Stimulated activated CD8-positive, alpha-beta memory T cell treated with anti-CD3 and anti-CD28 coated beads, Interleukin-7, amount 100 ng/mL, for 4 hours (primary cell): ENCODE data around the gene PRDX4.
A peak's percentile ranks its signal among the peaks of the same experiment; 100 is the strongest.
"Not testable (repeated sequence)": the region's sequence is repeated elsewhere in the genome, so short reads cannot be mapped to it uniquely, and the experiment has no call there.

Experiments
- DNase-seq, 2 donors: peaks; one replicate each; pipeline ENCODE4 v3.0.0-alpha.2; 2020; ENCODE audit warnings: low read depth in 2 of 2

PRDX4 gene

GRCh38 chrX:23667239-23668177 is at the start of gene PRDX4:
Gene PRDX4 (plus strand): TSS chrX:23667493. CDS start chrX:23667571, 78 bp downstream.
- peak; percentile 65 to 72 for DNase-seq

GRCh38 chrX:23621621-23622265 is 45.5 kb upstream of the PRDX4 start:
- DNase-seq, result no peak

- no peak for DNase-seq
Observed at GRCh38 chrX:23623797-23624196, 43.5 kb upstream of the PRDX4 start.

GRCh38 chrX:23626651-23627050 is 40.6 kb upstream of the PRDX4 start:
- no peak for DNase-seq

GRCh38 chrX:23628131-23628530 is 39.2 kb upstream of the PRDX4 start:
- DNase-seq, result no peak

GRCh38 chrX:23631136-23631535 is 36.2 kb upstream of the PRDX4 start:
- DNase-seq, result no peak

GRCh38 chrX:23633834-23634580 is 33.3 kb upstream of the PRDX4 start:
- no peak for DNase-seq

GRCh38 chrX:23637187-23637586 is 30.1 kb upstream of the PRDX4 start:
- DNase-seq, result peak in 1 of 2 donors; percentile 10

- no peak for DNase-seq
Observed at GRCh38 chrX:23643020-23643419, 24.3 kb upstream of the PRDX4 start.

GRCh38 chrX:23644744-23645143 is 22.5 kb upstream of the PRDX4 start:
- DNase-seq, result no peak

GRCh38 chrX:23656091-23656490 is 11.2 kb upstream of the PRDX4 start:
- no peak for DNase-seq

- no peak for DNase-seq
Observed at GRCh38 chrX:23656684-23657083, 10.6 kb upstream of the PRDX4 start.

GRCh38 chrX:23659339-23659738 is 8.0 kb upstream of the PRDX4 start:
- no peak for DNase-seq

GRCh38 chrX:23660083-23660765 is 7.1 kb upstream of the PRDX4 start:
- not testable (repeated sequence) for DNase-seq

GRCh38 chrX:23660766-23661132 is 6.5 kb upstream of the PRDX4 start:
- DNase-seq, result no peak

- DNase-seq, result no peak
Observed at GRCh38 chrX:23661671-23662070, 5.6 kb upstream of the PRDX4 start.

- no peak for DNase-seq
Observed at GRCh38 chrX:23662187-23662586, 5.1 kb upstream of the PRDX4 start.

- DNase-seq, result no peak
Observed at GRCh38 chrX:23662853-23663252, 4.4 kb upstream of the PRDX4 start.

- no peak for DNase-seq
Observed at GRCh38 chrX:23664496-23664895, 2.8 kb upstream of the PRDX4 start.

GRCh38 chrX:23666282-23666681 is 1.0 kb upstream of the PRDX4 start:
- DNase-seq, result no peak

GRCh38 chrX:23668335-23668734 is 1.0 kb downstream of the PRDX4 start:
- DNase-seq, result no peak

- DNase-seq, result no peak
Observed at GRCh38 chrX:23670528-23670927, 3.2 kb downstream of the PRDX4 start.
